Heart right ventricle (tissue), 16 donors: ENCODE results near the gene STX12. TPM values are rescaled to one million over a fixed set of nuclear protein-coding genes. Genes with fewer than 3 reads are reported as not detected.

Source experiments
- ATAC-seq, 8 donors: fragments of 200-7000 bp; cut with Tn5 transposase; one replicate each; pipeline ENCODE4 v1.9.1; 2020; ENCODE audit warnings: mild to moderate bottlenecking in 8 of 8, moderate library complexity in 8 of 8, moderate number of reproducible peaks in 1 of 8
- DNase-seq, 2 donors: peaks; one replicate each; pipeline ENCODE4 v3.0.0-alpha.2; 2020
- H3K27ac ChIP-seq, 10 donors: fragments of 200-600 bp; sonication (generic) in 2 of 10; one replicate each; pipeline versions ENCODE4 v1.5.0 to v1.8.0; 2020 to 2022; ENCODE audit warnings: mild to moderate bottlenecking in 3 of 10
- H3K27me3 ChIP-seq, 7 donors: fragments of 200-600 bp; one replicate each; pipeline ENCODE4 v1.8.0; 2021 to 2022; ENCODE audit warnings: mild to moderate bottlenecking in 2 of 7
- H3K36me3 ChIP-seq, 9 donors: fragments of 200-600 bp; sonication (generic) in 1 of 9; one replicate each; pipeline versions ENCODE4 v1.5.0 to v1.8.0; 2020 to 2022; ENCODE audit warnings: mild to moderate bottlenecking in 2 of 9
- H3K4me1 ChIP-seq, 9 donors: fragments of 200-600 bp; sonication (generic) in 1 of 9; one replicate each; pipeline versions ENCODE4 v1.5.0 to v1.8.0; 2020 to 2022; ENCODE audit warnings: mild to moderate bottlenecking in 4 of 9
- H3K4me3 ChIP-seq, 10 donors: fragments of 200-600 bp; sonication (generic) in 2 of 10; one replicate each; pipeline versions ENCODE4 v1.5.0 to v1.8.0; 2020 to 2022; ENCODE audit warnings: mild to moderate bottlenecking in 7 of 10, moderate library complexity in 2 of 10
- H3K9me3 ChIP-seq, 11 donors: fragments of 200-600 bp in 10 of 11; sonication (generic) in 2 of 11; one replicate each; pipeline versions ENCODE4 v1.5.0 to v1.8.0; 2013 to 2022; ENCODE audit warnings: mild to moderate bottlenecking in 2 of 11, control low read depth in 1 of 11, moderate library complexity in 1 of 11
- CTCF ChIP-seq, 9 donors: fragments of 200-600 bp; sonication (generic) in 2 of 9; IDR thresholded peaks; one replicate each; pipeline versions ENCODE4 v1.5.0 to v1.8.0; 2021 to 2022; ENCODE audit warnings: antibody characterized with exemption in 9 of 9, mild to moderate bottlenecking in 5 of 9, moderate library complexity in 1 of 9
- WGBS, 2 donors: extraction: QIAGEN DNeasy Blood & Tissue Kit; methylation state at CpG; one replicate each; pipeline ENCODE4 v1.1.7; 2013; ENCODE audit warnings: inconsistent platforms in 1 of 2; 5-methylcytosine and 5-hydroxymethylcytosine counted together
- intact Hi-C, 10 donors: fragments of 100-400 bp; cut with DNase I; formaldehyde crosslinking; loops; one replicate each; pipeline versions ENCODE4 v1.11.1 to v1.14.2; 2022
- polyA plus RNA-seq, 2 donors: library from polyadenylated mRNA; stranded (reverse); fragments of 200-250 nt; gene quantifications; one replicate each; pipeline ENCODE4 v1.2.3, GENCODE V29; 2013
- total RNA-seq, 10 donors: library from RNA; stranded (reverse); fragmentation: NEBNext Ultra II Directional in 3 of 10; extraction: Animal tissue kit (Norgen Biotek cat#: 25700) in 3 of 10; gene quantifications; one replicate each; pipeline versions ENCODE4 v1.2.1 to v1.2.4, GENCODE V29; 2021 to 2023
- donor health status: Arrhythmogenic right ventricular cardiomyopathy.
- donor health status: ischemic (EF 13 %, LVEDD 7.1; RV severe dilation, severe dysfunction).
- donor health status: healthy with polysubstance abuse.
- donor health status: DM: no; HTN: yes; CAD: no.
- donor health status: DM: no; HTN: no; CAD: no.
- donor health status: ischemic (EF 25% LVEDD 6.9; RV normal size, moderate dysfunction).
- donor health status: ischemic (EF 25% LVEDD 5.7; RV mildly dilated, moderate dysfunction).
- donor health status: healthy.
- donor health status: DM: yes; HTN: yes; CAD: no.
- donor health status: Ischemic cardiomyopathy.
- donor health status: ischemic (EF 35%, LVEDD 5.7; RV mildly dilated, moderate dysfunction).
- donor health status: nonischemic (EF 11% LVEDD 7.7; RV severe dilation, severe dysfunction).
- donor health status: DM: yes; HTN: yes; CAD: no.
- donor health status: PGD.
- donor health status: ischemic (EF 29% LVEDD 5.4; RV normal size, mild dysfunction).
- donor health status: nonischemic (EF 23%, LVEDD 6.1; RV moderate dilation, normal function).

STX12 gene
- total and polyA plus RNA-seq, 12 donors, result 15.1 to 45.7 (median 21.2) TPM

- DNase-seq (no peak), ATAC-seq (no peak)
- no peaks in the 10 kb centered on the region for H3K4me1 ChIP-seq
- TF ChIP-seq CTCF (IDR thresholded peaks at IDR 0.05), result no peak
- 88% methylated on average over 5 of the region's 5 CpGs for WGBS, 2 donors
- peaks cover 0 to 92% (median 43%) of the 10 kb centered on the region in 9 donors for H3K36me3 ChIP-seq
- intact Hi-C loops, result no loop called here
- no peaks in the 10 kb centered on the region for H3K27me3 ChIP-seq
- no peak overlapping the region for H3K4me3 ChIP-seq
- H3K27ac ChIP-seq, result no peak overlapping the region
- H3K9me3 ChIP-seq, result no peaks in the 10 kb centered on the region
Measured at GRCh38 chr1:27744556-27744955, 28.5 kb upstream of the STX12 start.

GRCh38 chr1:27745466-27745865 is 27.6 kb upstream of the STX12 start:
- 93 to 95% methylated on average over 4 of the region's 4 CpGs for WGBS, 2 donors
- TF ChIP-seq CTCF (IDR thresholded peaks at IDR 0.05), result no peak
- Histone ChIP-seq H3K4me3 (no peak overlapping the region), H3K4me1 (no peaks in the 10 kb centered on the region), H3K27me3 (no peaks in the 10 kb centered on the region), H3K36me3 (peaks cover 0 to 92% (median 48%) of the 10 kb centered on the region in 9 donors), H3K9me3 (no peaks in the 10 kb centered on the region), H3K27ac (no peak overlapping the region)
- ATAC-seq (no peak), DNase-seq (no peak)
- intact Hi-C loops, result no loop called here

GRCh38 chr1:27752360-27752759 is 20.7 kb upstream of the STX12 start:
- Histone ChIP-seq H3K4me1 (peaks cover 0 to 7% (median 0%) of the 10 kb centered on the region in 9 donors), H3K36me3 (peaks cover 0 to 98% (median 47%) of the 10 kb centered on the region in 9 donors), H3K4me3 (no peak overlapping the region), H3K27ac (no peak overlapping the region), H3K27me3 (no peaks in the 10 kb centered on the region), H3K9me3 (no peaks in the 10 kb centered on the region)
- 85 to 86% methylated on average over 3 of the region's 3 CpGs for WGBS, 2 donors
- ATAC-seq (no peak), DNase-seq (no peak)
- intact Hi-C loops, result no loop called here
- no peak for TF ChIP-seq CTCF (IDR thresholded peaks at IDR 0.05)

- Histone ChIP-seq H3K36me3 (peaks cover 0 to 99% (median 33%) of the 10 kb centered on the region in 9 donors), H3K4me3 (no peak overlapping the region), H3K27ac (no peak overlapping the region), H3K4me1 (peaks cover 0 to 7% (median 0%) of the 10 kb centered on the region in 9 donors), H3K9me3 (no peaks in the 10 kb centered on the region), H3K27me3 (no peaks in the 10 kb centered on the region)
- ATAC-seq (no peak), DNase-seq (no peak)
- intact Hi-C loops, result no loop called here
- 91 to 94% methylated on average over 1 of the region's 1 CpG for WGBS, 2 donors
- no peak for TF ChIP-seq CTCF (IDR thresholded peaks at IDR 0.05)
Measured at GRCh38 chr1:27755286-27755685, 17.7 kb upstream of the STX12 start.
